Measurements from ENCODE around the gene SMARCA5. TPM values are rescaled to one million over a fixed set of nuclear protein-coding genes. Genes with fewer than 3 reads are reported as not detected.
A peak's percentile ranks its signal among the peaks of the same experiment; 100 is the strongest.

Gene SMARCA5
- total and polyA plus RNA-seq, 9 of the 15 experiments (the other 6 are each of a cell fraction or from before 2014, with no cell fraction given) = 21.6 to 57.8 (median 34.6) TPM

DNA sequence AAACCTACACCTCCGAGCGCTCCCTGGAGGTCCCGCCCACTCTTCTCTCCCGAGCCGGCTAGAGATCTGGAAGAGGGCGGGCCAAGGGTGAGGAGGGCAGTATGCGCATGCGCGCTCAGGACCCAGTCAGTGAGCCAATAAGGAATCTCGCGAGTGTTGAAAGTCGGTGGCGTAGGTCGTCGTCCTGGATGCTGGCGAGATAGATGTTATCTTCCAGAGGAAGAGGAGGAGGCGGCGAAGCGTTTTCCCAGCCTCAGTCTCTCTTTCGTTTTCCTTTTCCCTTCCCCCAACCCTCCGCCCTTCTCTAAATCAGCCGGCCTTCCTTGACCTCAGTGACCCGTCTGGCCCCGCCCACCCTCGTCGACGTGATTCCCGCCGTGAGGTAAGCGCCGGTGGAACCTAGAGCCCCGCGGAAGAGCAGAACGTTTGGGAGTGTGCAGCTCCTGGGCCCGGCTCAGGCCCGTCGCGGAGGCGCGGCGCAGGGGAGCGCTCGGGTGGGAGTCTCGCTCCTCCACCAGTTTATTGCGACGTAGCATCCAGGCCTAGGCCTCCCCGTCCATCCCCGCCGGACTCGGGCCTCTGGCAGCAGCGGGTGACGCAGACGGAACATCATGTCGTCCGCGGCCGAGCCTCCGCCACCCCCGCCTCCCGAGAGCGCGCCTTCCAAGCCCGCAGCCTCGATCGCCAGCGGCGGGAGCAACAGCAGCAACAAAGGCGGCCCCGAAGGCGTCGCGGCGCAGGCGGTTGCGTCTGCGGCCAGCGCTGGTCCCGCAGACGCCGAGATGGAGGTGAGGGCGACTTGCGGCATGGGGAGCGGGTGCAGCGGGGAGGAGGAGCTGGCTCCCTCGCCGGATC lies at the start of gene SMARCA5 (continued):
- TF ChIP-seq, protein P1, sequence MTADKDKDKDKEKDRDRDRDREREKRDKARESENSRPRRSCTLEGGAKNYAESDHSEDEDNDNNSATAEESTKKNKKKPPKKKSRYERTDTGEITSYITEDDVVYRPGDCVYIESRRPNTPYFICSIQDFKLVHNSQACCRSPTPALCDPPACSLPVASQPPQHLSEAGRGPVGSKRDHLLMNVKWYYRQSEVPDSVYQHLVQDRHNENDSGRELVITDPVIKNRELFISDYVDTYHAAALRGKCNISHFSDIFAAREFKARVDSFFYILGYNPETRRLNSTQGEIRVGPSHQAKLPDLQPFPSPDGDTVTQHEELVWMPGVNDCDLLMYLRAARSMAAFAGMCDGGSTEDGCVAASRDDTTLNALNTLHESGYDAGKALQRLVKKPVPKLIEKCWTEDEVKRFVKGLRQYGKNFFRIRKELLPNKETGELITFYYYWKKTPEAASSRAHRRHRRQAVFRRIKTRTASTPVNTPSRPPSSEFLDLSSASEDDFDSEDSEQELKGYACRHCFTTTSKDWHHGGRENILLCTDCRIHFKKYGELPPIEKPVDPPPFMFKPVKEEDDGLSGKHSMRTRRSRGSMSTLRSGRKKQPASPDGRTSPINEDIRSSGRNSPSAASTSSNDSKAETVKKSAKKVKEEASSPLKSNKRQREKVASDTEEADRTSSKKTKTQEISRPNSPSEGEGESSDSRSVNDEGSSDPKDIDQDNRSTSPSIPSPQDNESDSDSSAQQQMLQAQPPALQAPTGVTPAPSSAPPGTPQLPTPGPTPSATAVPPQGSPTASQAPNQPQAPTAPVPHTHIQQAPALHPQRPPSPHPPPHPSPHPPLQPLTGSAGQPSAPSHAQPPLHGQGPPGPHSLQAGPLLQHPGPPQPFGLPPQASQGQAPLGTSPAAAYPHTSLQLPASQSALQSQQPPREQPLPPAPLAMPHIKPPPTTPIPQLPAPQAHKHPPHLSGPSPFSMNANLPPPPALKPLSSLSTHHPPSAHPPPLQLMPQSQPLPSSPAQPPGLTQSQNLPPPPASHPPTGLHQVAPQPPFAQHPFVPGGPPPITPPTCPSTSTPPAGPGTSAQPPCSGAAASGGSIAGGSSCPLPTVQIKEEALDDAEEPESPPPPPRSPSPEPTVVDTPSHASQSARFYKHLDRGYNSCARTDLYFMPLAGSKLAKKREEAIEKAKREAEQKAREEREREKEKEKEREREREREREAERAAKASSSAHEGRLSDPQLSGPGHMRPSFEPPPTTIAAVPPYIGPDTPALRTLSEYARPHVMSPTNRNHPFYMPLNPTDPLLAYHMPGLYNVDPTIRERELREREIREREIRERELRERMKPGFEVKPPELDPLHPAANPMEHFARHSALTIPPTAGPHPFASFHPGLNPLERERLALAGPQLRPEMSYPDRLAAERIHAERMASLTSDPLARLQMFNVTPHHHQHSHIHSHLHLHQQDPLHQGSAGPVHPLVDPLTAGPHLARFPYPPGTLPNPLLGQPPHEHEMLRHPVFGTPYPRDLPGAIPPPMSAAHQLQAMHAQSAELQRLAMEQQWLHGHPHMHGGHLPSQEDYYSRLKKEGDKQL (CRISPR knock-in tag; IDR thresholded peaks at IDR 0.05; ENCODE audit: borderline replicate concordance) = no peak
- TF ChIP-seq FIP1L1 (IDR thresholded peaks at IDR 0.05; ENCODE audit: low read depth, low read length, poor library complexity, severe bottlenecking) = peak; percentile 74
- TF ChIP-seq ZNF253 (CRISPR knock-in tag; conservative IDR thresholded peaks at IDR 0.05) = no peak
- TF ChIP-seq IFI16 (CRISPR knock-in tag; IDR thresholded peaks at IDR 0.05) = no peak
- no peak for TF ChIP-seq RBM34 (IDR thresholded peaks at IDR 0.05; ENCODE audit: borderline replicate concordance, insufficient read depth, low read length)
- TF ChIP-seq MXI1 (IDR thresholded peaks at IDR 0.05; ENCODE audit: low read depth, low read length) = no peak
- no peak for TF ChIP-seq ZNF707 (CRISPR knock-in tag; conservative IDR thresholded peaks at IDR 0.05)
- TF ChIP-seq, protein P2, sequence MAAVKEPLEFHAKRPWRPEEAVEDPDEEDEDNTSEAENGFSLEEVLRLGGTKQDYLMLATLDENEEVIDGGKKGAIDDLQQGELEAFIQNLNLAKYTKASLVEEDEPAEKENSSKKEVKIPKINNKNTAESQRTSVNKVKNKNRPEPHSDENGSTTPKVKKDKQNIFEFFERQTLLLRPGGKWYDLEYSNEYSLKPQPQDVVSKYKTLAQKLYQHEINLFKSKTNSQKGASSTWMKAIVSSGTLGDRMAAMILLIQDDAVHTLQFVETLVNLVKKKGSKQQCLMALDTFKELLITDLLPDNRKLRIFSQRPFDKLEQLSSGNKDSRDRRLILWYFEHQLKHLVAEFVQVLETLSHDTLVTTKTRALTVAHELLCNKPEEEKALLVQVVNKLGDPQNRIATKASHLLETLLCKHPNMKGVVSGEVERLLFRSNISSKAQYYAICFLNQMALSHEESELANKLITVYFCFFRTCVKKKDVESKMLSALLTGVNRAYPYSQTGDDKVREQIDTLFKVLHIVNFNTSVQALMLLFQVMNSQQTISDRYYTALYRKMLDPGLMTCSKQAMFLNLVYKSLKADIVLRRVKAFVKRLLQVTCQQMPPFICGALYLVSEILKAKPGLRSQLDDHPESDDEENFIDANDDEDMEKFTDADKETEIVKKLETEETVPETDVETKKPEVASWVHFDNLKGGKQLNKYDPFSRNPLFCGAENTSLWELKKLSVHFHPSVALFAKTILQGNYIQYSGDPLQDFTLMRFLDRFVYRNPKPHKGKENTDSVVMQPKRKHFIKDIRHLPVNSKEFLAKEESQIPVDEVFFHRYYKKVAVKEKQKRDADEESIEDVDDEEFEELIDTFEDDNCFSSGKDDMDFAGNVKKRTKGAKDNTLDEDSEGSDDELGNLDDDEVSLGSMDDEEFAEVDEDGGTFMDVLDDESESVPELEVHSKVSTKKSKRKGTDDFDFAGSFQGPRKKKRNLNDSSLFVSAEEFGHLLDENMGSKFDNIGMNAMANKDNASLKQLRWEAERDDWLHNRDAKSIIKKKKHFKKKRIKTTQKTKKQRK (IDR thresholded peaks at IDR 0.05; ENCODE audit: borderline replicate concordance, low read depth, low read length) = no peak
- no peak for TF ChIP-seq CBX5 (IDR thresholded peaks at IDR 0.05; ENCODE audit: borderline replicate concordance, low read depth)
- TF ChIP-seq ZNF134 (CRISPR knock-in tag; conservative IDR thresholded peaks at IDR 0.05) = no peak
- no peak for TF ChIP-seq ZNF3 (CRISPR knock-in tag; IDR thresholded peaks at IDR 0.05)
- TF ChIP-seq HNRNPK (IDR thresholded peaks at IDR 0.05; ENCODE audit: low read depth, low read length, poor library complexity, severe bottlenecking) = no peak
- TF ChIP-seq, protein P3, sequence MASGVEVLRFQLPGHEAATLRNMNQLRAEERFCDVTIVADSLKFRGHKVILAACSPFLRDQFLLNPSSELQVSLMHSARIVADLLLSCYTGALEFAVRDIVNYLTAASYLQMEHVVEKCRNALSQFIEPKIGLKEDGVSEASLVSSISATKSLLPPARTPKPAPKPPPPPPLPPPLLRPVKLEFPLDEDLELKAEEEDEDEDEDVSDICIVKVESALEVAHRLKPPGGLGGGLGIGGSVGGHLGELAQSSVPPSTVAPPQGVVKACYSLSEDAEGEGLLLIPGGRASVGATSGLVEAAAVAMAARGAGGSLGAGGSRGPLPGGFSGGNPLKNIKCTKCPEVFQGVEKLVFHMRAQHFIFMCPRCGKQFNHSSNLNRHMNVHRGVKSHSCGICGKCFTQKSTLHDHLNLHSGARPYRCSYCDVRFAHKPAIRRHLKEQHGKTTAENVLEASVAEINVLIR (CRISPR knock-in tag; IDR thresholded peaks at IDR 0.05) = peak; percentile 27; the same call in 1 of the 2 replicates
- TF ChIP-seq TAL1 (IDR thresholded peaks at IDR 0.05) = no peak
- TF ChIP-seq NR2C1 (IDR thresholded peaks at IDR 0.05) = peak; percentile 89
- TF ChIP-seq NR2C1 (tag; IDR thresholded peaks at IDR 0.05) = peak; percentile 89
- TF ChIP-seq GABPB2 (CRISPR knock-in tag; conservative IDR thresholded peaks at IDR 0.05) = no peak
- peak; percentile 66 for TF ChIP-seq GABPA (tag; conservative IDR thresholded peaks at IDR 0.05; ENCODE audit: low read depth)

Data from K562 (cell line).